Measurements from ENCODE around the gene TMED5.

Gene TMED5

DNA sequence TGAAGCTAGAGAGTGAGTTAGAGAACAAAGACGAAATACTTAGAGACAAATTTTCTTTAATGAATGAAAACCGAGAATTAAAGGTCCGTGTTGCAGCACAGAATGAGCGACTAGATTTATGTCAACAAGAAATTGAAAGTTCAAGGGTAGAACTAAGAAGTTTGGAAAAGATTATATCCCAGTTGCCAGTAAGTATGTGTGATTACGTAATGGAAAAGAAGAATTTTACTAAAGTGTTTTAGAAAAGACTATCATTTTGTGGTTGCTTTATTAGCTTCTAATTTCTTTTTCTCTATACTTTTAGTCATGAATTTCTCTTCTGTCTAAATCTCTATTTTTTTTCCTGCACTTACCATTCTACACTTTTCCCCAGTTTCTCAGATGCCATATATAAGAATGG is 27.0 kb upstream of the TMED5 start:
- no peaks in the 10 kb centered on the region for H3K27me3 Mint-ChIP-seq (ENCODE audit: low read depth, poor library complexity)
- no peak for DNase-seq
- TF ChIP-seq, protein P1, sequence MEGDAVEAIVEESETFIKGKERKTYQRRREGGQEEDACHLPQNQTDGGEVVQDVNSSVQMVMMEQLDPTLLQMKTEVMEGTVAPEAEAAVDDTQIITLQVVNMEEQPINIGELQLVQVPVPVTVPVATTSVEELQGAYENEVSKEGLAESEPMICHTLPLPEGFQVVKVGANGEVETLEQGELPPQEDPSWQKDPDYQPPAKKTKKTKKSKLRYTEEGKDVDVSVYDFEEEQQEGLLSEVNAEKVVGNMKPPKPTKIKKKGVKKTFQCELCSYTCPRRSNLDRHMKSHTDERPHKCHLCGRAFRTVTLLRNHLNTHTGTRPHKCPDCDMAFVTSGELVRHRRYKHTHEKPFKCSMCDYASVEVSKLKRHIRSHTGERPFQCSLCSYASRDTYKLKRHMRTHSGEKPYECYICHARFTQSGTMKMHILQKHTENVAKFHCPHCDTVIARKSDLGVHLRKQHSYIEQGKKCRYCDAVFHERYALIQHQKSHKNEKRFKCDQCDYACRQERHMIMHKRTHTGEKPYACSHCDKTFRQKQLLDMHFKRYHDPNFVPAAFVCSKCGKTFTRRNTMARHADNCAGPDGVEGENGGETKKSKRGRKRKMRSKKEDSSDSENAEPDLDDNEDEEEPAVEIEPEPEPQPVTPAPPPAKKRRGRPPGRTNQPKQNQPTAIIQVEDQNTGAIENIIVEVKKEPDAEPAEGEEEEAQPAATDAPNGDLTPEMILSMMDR (IDR thresholded peaks at IDR 0.05) = no peak
- peaks cover 40% of the 10 kb centered on the region for H3K36me3 Mint-ChIP-seq (ENCODE audit: low read depth)
- H3K27ac Mint-ChIP-seq = no peak overlapping the region
- no peak overlapping the region for H3K4me3 Mint-ChIP-seq
- H3K9me3 Mint-ChIP-seq = no peaks in the 10 kb centered on the region
- H3K4me1 Mint-ChIP-seq = no peaks in the 10 kb centered on the region

DNA sequence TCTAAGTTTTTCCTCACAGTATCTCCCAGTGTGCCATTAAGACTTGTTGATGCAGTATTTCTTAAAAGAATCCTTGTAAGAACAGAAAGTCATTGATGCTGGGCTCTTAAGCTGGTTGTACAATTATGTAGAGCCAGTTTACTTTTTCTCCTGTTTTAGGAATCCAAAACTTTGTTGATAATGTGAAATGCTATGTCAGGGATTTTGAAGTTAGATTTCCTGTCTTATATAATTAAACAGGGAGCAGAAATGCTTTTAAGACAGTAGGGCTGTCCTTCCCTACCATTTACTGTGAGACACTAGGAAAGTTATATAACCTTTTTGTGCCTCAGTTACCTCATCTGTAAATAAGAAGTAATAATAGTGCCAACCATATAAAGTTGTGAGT is 26.3 kb upstream of the TMED5 start:
- Mint-ChIP-seq H3K9me3 (no peaks in the 10 kb centered on the region), H3K27me3 (ENCODE audit: low read depth, poor library complexity) (no peaks in the 10 kb centered on the region), H3K27ac (no peak overlapping the region), H3K36me3 (ENCODE audit: low read depth) (peaks cover 38% of the 10 kb centered on the region), H3K4me1 (no peaks in the 10 kb centered on the region), H3K4me3 (no peak overlapping the region)
- no peak for DNase-seq
- TF ChIP-seq, protein P1 (IDR thresholded peaks at IDR 0.05) = no peak

GRCh38 chr1:93205892-93206566 is 25.8 kb upstream of the TMED5 start:
- H3K27me3 Mint-ChIP-seq (ENCODE audit: low read depth, poor library complexity) = no peaks in the 10 kb centered on the region
- TF ChIP-seq, protein P1 (IDR thresholded peaks at IDR 0.05) = no peak
- no peak overlapping the region for H3K27ac Mint-ChIP-seq
- no peaks in the 10 kb centered on the region for H3K9me3 Mint-ChIP-seq
- no peaks in the 10 kb centered on the region for H3K4me1 Mint-ChIP-seq
- no peak overlapping the region for H3K4me3 Mint-ChIP-seq
- H3K36me3 Mint-ChIP-seq (ENCODE audit: low read depth) = peaks cover 34% of the 10 kb centered on the region
- DNase-seq = no peak

- TF ChIP-seq, protein P1 (IDR thresholded peaks at IDR 0.05) = no peak
- DNase-seq = no peak
- H3K9me3 Mint-ChIP-seq = no peaks in the 10 kb centered on the region
- H3K27me3 Mint-ChIP-seq (ENCODE audit: low read depth, poor library complexity) = peaks cover 4% of the 10 kb centered on the region
- no peak overlapping the region for H3K4me3 Mint-ChIP-seq
- H3K4me1 Mint-ChIP-seq = no peaks in the 10 kb centered on the region
- no peak overlapping the region for H3K27ac Mint-ChIP-seq
- peaks cover 25% of the 10 kb centered on the region for H3K36me3 Mint-ChIP-seq (ENCODE audit: low read depth)
These were observed 20.5 kb upstream of the TMED5 start for GRCh38 chr1:93200714-93201113.

GRCh38 chr1:93200086-93200620 is 19.9 kb upstream of the TMED5 start:
- Mint-ChIP-seq H3K27ac (no peak overlapping the region), H3K4me3 (no peak overlapping the region), H3K36me3 (ENCODE audit: low read depth) (peaks cover 30% of the 10 kb centered on the region), H3K9me3 (no peaks in the 10 kb centered on the region), H3K27me3 (ENCODE audit: low read depth, poor library complexity) (peaks cover 4% of the 10 kb centered on the region), H3K4me1 (no peaks in the 10 kb centered on the region)
- no peak for DNase-seq
- TF ChIP-seq, protein P1 (IDR thresholded peaks at IDR 0.05) = no peak

GRCh38 chr1:93199150-93199549 is 18.9 kb upstream of the TMED5 start:
- no peak overlapping the region for H3K27ac Mint-ChIP-seq
- H3K4me3 Mint-ChIP-seq = no peak overlapping the region
- TF ChIP-seq, protein P1 (IDR thresholded peaks at IDR 0.05) = no peak
- no peaks in the 10 kb centered on the region for H3K9me3 Mint-ChIP-seq
- peaks cover 38% of the 10 kb centered on the region for H3K36me3 Mint-ChIP-seq (ENCODE audit: low read depth)
- no peaks in the 10 kb centered on the region for H3K4me1 Mint-ChIP-seq
- H3K27me3 Mint-ChIP-seq (ENCODE audit: low read depth, poor library complexity) = peaks cover 4% of the 10 kb centered on the region
- no peak for DNase-seq
